AG04450 (cell line): ENCODE results near the gene PIGX. TPM values are rescaled to one million over a fixed set of nuclear protein-coding genes. Genes with fewer than 3 reads are reported as not detected.

ENCODE experiments used
- CTCF ChIA-PET: fragments of 300-600, 350-600 bp; formaldehyde crosslinking; extraction: SDS; loops from one replicate; lab custom pipeline; 2022; ENCODE audit warnings: antibody characterized with exemption, inconsistent platforms; lab: Charles Lee
- POLR2A ChIA-PET: fragments of 350-600 bp; formaldehyde crosslinking; extraction: SDS; loops from one replicate; lab custom pipeline; 2021; ENCODE audit warnings: antibody characterized with exemption, inconsistent platforms; lab: Yijun Ruan, JAX
- DNase-seq: peaks from one replicate; pipeline ENCODE4 v3.0.0-alpha.2; 2011; ENCODE audit warnings: low read depth, low spot score
- H3K27ac ChIP-seq: one replicate; pipeline ENCODE4 v1.5.1; 2012; ENCODE audit warnings: low read depth, low read length, control low read depth
- H3K27me3 ChIP-seq: one replicate; pipeline ENCODE4 v1.6.0; 2012; ENCODE audit warnings: low read length; ENCODE audit not compliant: control insufficient read depth, insufficient read depth
- H3K4me3 ChIP-seq: 2 replicates; pipeline ENCODE4 v1.5.1; 2011; ENCODE audit warnings: mild to moderate bottlenecking, low read depth, low read length, control low read depth
- H3K9me3 ChIP-seq: 2 replicates; pipeline ENCODE4 v1.5.1; 2012; ENCODE audit warnings: low read length; ENCODE audit not compliant: control insufficient read depth, insufficient read depth
- polyA plus RNA-seq: library from polyadenylated mRNA; depleted of rRNA; stranded (reverse); fragments of >200 nt; gene quantifications from 2 replicates; pipeline ENCODE4 v1.2.3, GENCODE V29; 2011
- TF ChIP-seq, protein P1 (sequence below): IDR thresholded peaks from 2 replicates; pipeline ENCODE4 v1.5.1; 2011; ENCODE audit warnings: low read depth, low read length, control low read depth, inconsistent platforms

PIGX gene
- polyA plus RNA-seq, 1 experiment = 12.7 TPM

GRCh38 chr3:196749125-196749524 lies 36.9 kb downstream of the PIGX start:
- ChIA-PET CTCF (no interaction called here), POLR2A (no interaction called here)
- DNase-seq = no peak
- H3K27me3 ChIP-seq = no peaks in the 10 kb centered on the region
- no peak overlapping the region for H3K4me3 ChIP-seq
- TF ChIP-seq, protein P1, sequence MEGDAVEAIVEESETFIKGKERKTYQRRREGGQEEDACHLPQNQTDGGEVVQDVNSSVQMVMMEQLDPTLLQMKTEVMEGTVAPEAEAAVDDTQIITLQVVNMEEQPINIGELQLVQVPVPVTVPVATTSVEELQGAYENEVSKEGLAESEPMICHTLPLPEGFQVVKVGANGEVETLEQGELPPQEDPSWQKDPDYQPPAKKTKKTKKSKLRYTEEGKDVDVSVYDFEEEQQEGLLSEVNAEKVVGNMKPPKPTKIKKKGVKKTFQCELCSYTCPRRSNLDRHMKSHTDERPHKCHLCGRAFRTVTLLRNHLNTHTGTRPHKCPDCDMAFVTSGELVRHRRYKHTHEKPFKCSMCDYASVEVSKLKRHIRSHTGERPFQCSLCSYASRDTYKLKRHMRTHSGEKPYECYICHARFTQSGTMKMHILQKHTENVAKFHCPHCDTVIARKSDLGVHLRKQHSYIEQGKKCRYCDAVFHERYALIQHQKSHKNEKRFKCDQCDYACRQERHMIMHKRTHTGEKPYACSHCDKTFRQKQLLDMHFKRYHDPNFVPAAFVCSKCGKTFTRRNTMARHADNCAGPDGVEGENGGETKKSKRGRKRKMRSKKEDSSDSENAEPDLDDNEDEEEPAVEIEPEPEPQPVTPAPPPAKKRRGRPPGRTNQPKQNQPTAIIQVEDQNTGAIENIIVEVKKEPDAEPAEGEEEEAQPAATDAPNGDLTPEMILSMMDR = no peak
- H3K9me3 ChIP-seq = no peaks in the 10 kb centered on the region; the same call in 1 of the 2 replicates
- H3K27ac ChIP-seq = no peak overlapping the region

GRCh38 chr3:196753201-196753600 lies 41.0 kb downstream of the PIGX start:
- DNase-seq = no peak
- Histone ChIP-seq H3K27me3 (no peaks in the 10 kb centered on the region), H3K9me3 (peaks cover 17% of the 10 kb centered on the region), H3K27ac (no peak overlapping the region), H3K4me3 (no peak overlapping the region)
- ChIA-PET POLR2A (interaction anchor here (0.6 kb wide), 1 partner anchor 335 kb away, joined by 3 read pairs; no protein-coding TSS in a partner anchor), CTCF (no interaction called here)
- TF ChIP-seq, protein P1 = no peak

GRCh38 chr3:196754091-196754981 lies 42.2 kb downstream of the PIGX start:
- Histone ChIP-seq H3K27me3 (no peaks in the 10 kb centered on the region), H3K4me3 (no peak overlapping the region), H3K9me3 (peaks cover 17% of the 10 kb centered on the region), H3K27ac (no peak overlapping the region)
- TF ChIP-seq, protein P1 = no peak
- CTCF ChIA-PET = no interaction called here
- POLR2A ChIA-PET = no interaction called here
- no peak for DNase-seq

DNA sequence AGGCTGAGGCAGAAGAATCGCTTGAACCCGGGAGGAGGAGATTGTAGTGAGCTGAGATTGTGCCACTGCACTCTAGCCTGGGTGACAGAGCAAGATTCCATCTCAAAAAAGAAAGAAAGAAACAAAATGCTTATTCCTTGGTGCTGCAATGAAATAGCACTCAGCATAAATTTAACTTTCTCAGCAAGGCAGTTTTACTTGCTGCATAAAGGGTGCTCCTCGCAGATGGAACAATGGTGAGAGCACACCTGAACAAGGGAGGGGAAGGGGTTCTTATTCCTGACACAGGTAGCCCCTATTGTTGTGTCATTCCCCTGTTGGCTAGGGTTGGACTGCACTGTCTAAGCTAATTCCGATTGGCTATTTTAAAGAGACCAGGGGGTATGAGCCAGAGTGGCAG lies 44.6 kb downstream of the PIGX start:
- Histone ChIP-seq H3K4me3 (no peak overlapping the region), H3K9me3 (peaks cover 17% of the 10 kb centered on the region), H3K27me3 (no peaks in the 10 kb centered on the region), H3K27ac (no peak overlapping the region)
- ChIA-PET POLR2A (interaction anchor here (0.6 kb wide), 1 partner anchor 142 kb away, joined by 5 read pairs; no protein-coding TSS in a partner anchor), CTCF (no interaction called here)
- DNase-seq = no peak
- TF ChIP-seq, protein P1 = no peak
